H1 (cell line): ENCODE data around the gene SH3PXD2B. TPM values are rescaled to one million over a fixed set of nuclear protein-coding genes. Genes with fewer than 3 reads are reported as not detected.

Source experiments
- CTCF ChIA-PET: fragments of 300-600 bp; sonication (Branson Sonifier 250); formaldehyde crosslinking; loops from one replicate; lab custom pipeline; 2021; ENCODE audit not compliant: partially characterized antibody; lab: Charles Lee
- POLR2A ChIA-PET: fragments of 300-600 bp; sonication (Branson Sonifier 250); formaldehyde crosslinking; loops from one replicate; lab custom pipeline; 2021; ENCODE audit warnings: inconsistent platforms; ENCODE audit not compliant: partially characterized antibody; lab: Charles Lee
- DNase-seq, 2 experiments: peaks; one replicate each; pipeline versions ENCODE4 v3.0.0 to v3.0.0-alpha.2; 2010 to 2022; ENCODE audit warnings: low spot score in 2 of 2, low read depth in 1 of 2, mixed read lengths in 1 of 2
- FAIRE-seq: peaks from 2 replicates; lab custom pipeline; 2011; peaks lifted over from hg19 to GRCh38; lab: Jason Lieb, UNC
- H2AFZ ChIP-seq: 2 replicates; pipeline ENCODE4 v1.8.1; 2012; ENCODE audit warnings: low read length, inconsistent platforms
- H2AK5ac ChIP-seq: 2 replicates; pipeline ENCODE4 v1.6.1; 2013; ENCODE audit warnings: low read depth, low read length
- H2BK120ac ChIP-seq: replicated peaks from 2 replicates; pipeline ENCODE3; 2013; ENCODE audit warnings: low read depth, low read length, inconsistent platforms
- H2BK12ac ChIP-seq: 2 replicates; pipeline ENCODE4 v1.6.1; 2013; ENCODE audit warnings: low read depth, low read length
- H2BK15ac ChIP-seq: 2 replicates; pipeline ENCODE4 v1.6.1; 2013; ENCODE audit warnings: low read length
- H2BK20ac ChIP-seq: 2 replicates; pipeline ENCODE4 v1.6.1; 2013; ENCODE audit warnings: low read length
- H2BK5ac ChIP-seq: 2 replicates; pipeline ENCODE4 v1.6.1; 2013; ENCODE audit warnings: low read depth, low read length
- H3K14ac ChIP-seq: 2 replicates; pipeline ENCODE4 v1.6.1; 2013; ENCODE audit warnings: inconsistent platforms; ENCODE audit not compliant: insufficient read length
- H3K18ac ChIP-seq: 2 replicates; pipeline ENCODE4 v1.6.1; 2013; ENCODE audit warnings: low read length; ENCODE audit errors: extremely low read depth
- H3K23ac ChIP-seq: 2 replicates; pipeline ENCODE4 v1.6.1; 2013; ENCODE audit warnings: inconsistent platforms; ENCODE audit not compliant: insufficient read length
- H3K23me2 ChIP-seq: 2 replicates; pipeline ENCODE4 v1.6.1; 2013; ENCODE audit warnings: low read depth, low read length
- H3K27ac ChIP-seq: 2 replicates; pipeline ENCODE4 v1.6.1; 2011; ENCODE audit warnings: low read depth, low read length, inconsistent platforms
- H3K27me3 ChIP-seq, 4 experiments: replicated peaks in 1 of 4; 1 replicate in 1 of 4; 2 replicates in 3 of 4; pipeline versions ENCODE4 v1.6.1 to v1.8.1; 2011 to 2013; ENCODE audit warnings: low read length in 3 of 4, mild to moderate bottlenecking in 3 of 4, inconsistent platforms in 2 of 4, mixed read lengths in 2 of 4, moderate library complexity in 1 of 4; ENCODE audit not compliant: control insufficient read depth in 3 of 4, insufficient read depth in 3 of 4; ENCODE audit errors: extremely low read depth in 1 of 4
- H3K36me3 ChIP-seq, 4 experiments: 2 replicates each; pipeline versions ENCODE4 v1.6.1 to v1.8.1; 2011 to 2013; ENCODE audit warnings: mild to moderate bottlenecking in 4 of 4, low read length in 3 of 4, moderate library complexity in 2 of 4, control low read depth in 1 of 4, inconsistent platforms in 1 of 4; ENCODE audit not compliant: insufficient read depth in 4 of 4, control insufficient read depth in 2 of 4
- H3K4ac ChIP-seq: replicated peaks from 2 replicates; pipeline ENCODE3; 2013; ENCODE audit warnings: low read length, low read depth, mixed read lengths, inconsistent platforms; ENCODE audit not compliant: insufficient read length
- H3K4me1 ChIP-seq, 4 experiments: replicated peaks in 1 of 4; 1 replicate in 1 of 4; 2 replicates in 3 of 4; pipeline versions ENCODE4 v1.6.1 to v1.8.1; 2011 to 2013; ENCODE audit warnings: low read length in 3 of 4, inconsistent platforms in 2 of 4, mixed read lengths in 1 of 4; ENCODE audit not compliant: insufficient read depth in 4 of 4, control insufficient read depth in 3 of 4
- H3K4me2 ChIP-seq, 2 experiments: 2 replicates each; pipeline versions ENCODE4 v1.6.1 to v1.8.1; 2011 to 2013; ENCODE audit warnings: low read depth in 2 of 2, low read length in 2 of 2, control low read depth in 1 of 2, inconsistent platforms in 1 of 2, mild to moderate bottlenecking in 1 of 2; ENCODE audit not compliant: insufficient read depth in 1 of 2
- H3K4me3 ChIP-seq, 4 experiments: fragments of 200-600, 300-600 bp in 1 of 4; sonication (generic), shearing (Covaris generic), sonication (Bioruptor Twin) in 1 of 4; 2 replicates each; pipeline versions ENCODE4 v1.5.1 to v1.8.1; 2011 to 2016; ENCODE audit warnings: low read length in 4 of 4, low read depth in 3 of 4, control low read depth in 2 of 4, inconsistent platforms in 2 of 4, mild to moderate bottlenecking in 2 of 4, mixed read lengths in 1 of 4, moderate library complexity in 1 of 4; ENCODE audit not compliant: insufficient read depth in 2 of 4; ENCODE audit errors: extremely low read depth in 1 of 4
- H3K56ac ChIP-seq: replicated peaks from 2 replicates; pipeline ENCODE3; 2013; ENCODE audit warnings: low read depth, mild to moderate bottlenecking, mixed read lengths, low read length, inconsistent platforms; ENCODE audit not compliant: insufficient read length
- H3K79me1 ChIP-seq: 2 replicates; pipeline ENCODE4 v1.6.1; 2013; ENCODE audit warnings: low read depth, low read length, control low read depth
- H3K79me2 ChIP-seq, 2 experiments: 2 replicates each; pipeline versions ENCODE4 v1.6.1 to v1.8.1; 2012 to 2013; ENCODE audit warnings: low read length in 2 of 2, mild to moderate bottlenecking in 2 of 2, inconsistent platforms in 1 of 2; ENCODE audit not compliant: insufficient read depth in 2 of 2, control insufficient read depth in 1 of 2
- H3K9ac ChIP-seq, 4 experiments: replicated peaks in 1 of 4; 1 replicate in 1 of 4; 2 replicates in 3 of 4; pipeline versions ENCODE4 v1.6.1 to v1.8.1; 2011 to 2013; ENCODE audit warnings: low read depth in 3 of 4, low read length in 3 of 4, control low read depth in 2 of 4, mild to moderate bottlenecking in 2 of 4, moderate library complexity in 2 of 4, inconsistent platforms in 1 of 4; ENCODE audit errors: extremely low read depth in 1 of 4
- H3K9me3 ChIP-seq, 2 experiments: 2 replicates each; pipeline versions ENCODE4 v1.6.1 to v1.8.1; 2012 to 2013; ENCODE audit warnings: mild to moderate bottlenecking in 2 of 2, moderate library complexity in 2 of 2, control low read depth in 1 of 2, inconsistent platforms in 1 of 2, low read depth in 1 of 2, low read length in 1 of 2, mixed read lengths in 1 of 2; ENCODE audit not compliant: insufficient read depth in 2 of 2
- H4K20me1 ChIP-seq, 2 experiments: replicated peaks in 1 of 2; 2 replicates each; pipeline versions ENCODE3 to v1.8.1; 2011 to 2013; ENCODE audit warnings: inconsistent platforms in 2 of 2, low read length in 2 of 2, mild to moderate bottlenecking in 1 of 2; ENCODE audit not compliant: insufficient read depth in 2 of 2, control insufficient read depth in 1 of 2
- H4K5ac ChIP-seq: 2 replicates; pipeline ENCODE4 v1.6.1; 2013; ENCODE audit warnings: low read length, low read depth, mixed read lengths, inconsistent platforms; ENCODE audit not compliant: insufficient read length
- H4K8ac ChIP-seq: 2 replicates; pipeline ENCODE4 v1.8.0; 2013; ENCODE audit warnings: mild to moderate bottlenecking, moderate library complexity, low read length, inconsistent platforms; ENCODE audit not compliant: insufficient read depth; ENCODE audit errors: extremely low read depth
- H4K91ac ChIP-seq: replicated peaks from 2 replicates; pipeline ENCODE3; 2013; ENCODE audit warnings: low read length, mixed read lengths, inconsistent platforms; ENCODE audit not compliant: insufficient read length
- CBX5 ChIP-seq: fragments of 300-800, 300-1000 bp; sonication (generic); IDR thresholded peaks from 2 replicates; pipeline ENCODE4 v1.7.1; 2016; ENCODE audit warnings: antibody characterized with exemption, low read length, low read depth
- JUND ChIP-seq: IDR thresholded peaks from 2 replicates; pipeline ENCODE4 v1.6.1; 2011; ENCODE audit warnings: mild to moderate bottlenecking, improper control_type of control experiment, low read length
- SAP30 ChIP-seq: fragments of 300-600 bp; sonication (generic); IDR thresholded peaks from 2 replicates; pipeline ENCODE4 v1.7.1; 2012; ENCODE audit warnings: low read length, moderate library complexity, mild to moderate bottlenecking, inconsistent platforms; ENCODE audit not compliant: insufficient read depth, insufficient replicate concordance
- WGBS, 2 experiments: shearing (Covaris generic) in 1 of 2; methylation state at CpG; one replicate each; pipeline versions ENCODE4 v1.1.6 to v1.1.7; 2013 to 2015; ENCODE audit warnings: low lambda C conversion rate in 2 of 2, mixed read lengths in 2 of 2, inconsistent platforms in 1 of 2, low coverage in 1 of 2, missing lambda C conversion rate in 1 of 2; ENCODE audit not compliant: insufficient replicate concordance in 2 of 2, insufficient coverage in 1 of 2, insufficient read length in 1 of 2; ENCODE audit errors: extremely low coverage in 1 of 2, missing lambda C conversion rate in 1 of 2; 5-methylcytosine and 5-hydroxymethylcytosine counted together
- polyA plus RNA-seq, 7 experiments: library from polyadenylated mRNA; depleted of rRNA in 3 of 7; stranded (reverse) in 5 of 7; unstranded in 2 of 7; fragments of >200 nt in 5 of 7; fragments of 200-250 nt in 2 of 7; gene quantifications; 1 replicate in 5 of 7; 2 replicates in 1 of 7; 4 replicates in 1 of 7; pipeline versions ENCODE4 v1.2.1 to v1.2.3, GENCODE V29; 2011 to 2013; ENCODE audit warnings: missing spikeins in 2 of 7, mixed read lengths in 2 of 7
- total RNA-seq: library from RNA; stranded (reverse); fragmentation: NEBNext Ultra II Directional; extraction: Animal tissue kit (Norgen Biotek cat#: 25700); gene quantifications from 2 replicates; pipeline ENCODE4 v1.2.1, GENCODE V29; 2021

The SH3PXD2B gene
- total and polyA plus RNA-seq, 2 of the 8 experiments (the other 6 are each of a cell fraction or from before 2014, with no cell fraction given) = 32.9 to 72.9 TPM

DNA sequence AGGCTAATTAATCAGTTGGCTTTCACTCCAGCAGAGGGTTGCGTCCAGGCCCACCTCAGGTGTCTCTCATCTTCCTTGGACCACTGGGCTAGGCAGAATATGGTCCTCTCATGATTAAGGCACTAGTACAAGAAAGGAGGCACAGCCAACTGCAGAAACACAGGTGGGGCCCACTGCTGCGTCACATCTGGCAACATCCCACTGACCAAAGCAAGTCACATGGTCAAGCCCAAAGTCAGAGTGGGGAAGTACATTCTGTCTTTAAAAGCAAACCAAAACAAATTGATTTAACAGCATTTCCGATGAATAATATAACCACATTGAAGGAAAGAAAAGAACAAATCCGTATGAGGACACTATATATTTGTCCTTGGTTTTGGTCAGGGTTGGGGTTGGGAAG, 142.7 kb downstream of the SH3PXD2B start:
- H2BK20ac ChIP-seq = no peak overlapping the region
- no peak for TF ChIP-seq JUND
- no peak for TF ChIP-seq SAP30
- no peak for TF ChIP-seq CBX5
- no peak overlapping the region for H3K4me2 ChIP-seq
- FAIRE-seq (no peak), DNase-seq (no peak)
- H4K5ac ChIP-seq = no peak overlapping the region
- no peak overlapping the region for H3K4ac ChIP-seq
- no peak overlapping the region for H2AK5ac ChIP-seq
- no peaks in the 10 kb centered on the region for H3K36me3 ChIP-seq
- ChIA-PET CTCF (no interaction called here), POLR2A (no interaction called here)
- no peak overlapping the region for H2BK12ac ChIP-seq
- H3K9ac ChIP-seq = no peak overlapping the region
- no peaks in the 10 kb centered on the region for H4K20me1 ChIP-seq
- no peak overlapping the region for H4K8ac ChIP-seq
- H3K56ac ChIP-seq = no peak overlapping the region
- no peak overlapping the region for H3K18ac ChIP-seq
- H3K23me2 ChIP-seq = no peaks in the 10 kb centered on the region; the same call in 1 of the 2 replicates
- H3K79me2 ChIP-seq = no peaks in the 10 kb centered on the region
- H3K14ac ChIP-seq = no peak overlapping the region
- H3K27me3 ChIP-seq = no peaks in the 10 kb centered on the region
- H4K91ac ChIP-seq = no peak overlapping the region
- no peak overlapping the region for H3K23ac ChIP-seq
- H2BK5ac ChIP-seq = no peak overlapping the region
- no peaks in the 10 kb centered on the region for H3K4me1 ChIP-seq
- no peaks in the 10 kb centered on the region for H3K79me1 ChIP-seq
- no peak overlapping the region; the same call in 1 of the 2 replicates for H3K27ac ChIP-seq
- 89% methylated on average over 4 of the region's 4 CpGs; no CpG with 5 or more reads in 1 of the 2 experiments for WGBS, 2 experiments
- no peak overlapping the region for H3K4me3 ChIP-seq
- no peaks in the 10 kb centered on the region for H3K9me3 ChIP-seq
- H2BK15ac ChIP-seq = no peak overlapping the region
- no peak overlapping the region for H2BK120ac ChIP-seq
- H2AFZ ChIP-seq = no peak overlapping the region
